HepG2 (cell line): Measurements from ENCODE around the gene PFDN2. TPM values are rescaled to one million over a fixed set of nuclear protein-coding genes. Genes with fewer than 3 reads are reported as not detected.

ENCODE experiments used
- ARID3A ChIP-seq: IDR thresholded peaks from 2 replicates; pipeline ENCODE4 v1.6.1; 2012; ENCODE audit warnings: low read depth, low read length, improper control_type of control experiment
- ATF2 ChIP-seq: sonication (generic); formaldehyde crosslinking; IDR thresholded peaks from 2 replicates; pipeline ENCODE4 v1.4.0; 2020; ENCODE audit warnings: missing genetic modification reagents
- EEA1 ChIP-seq: sonication (generic); formaldehyde crosslinking; IDR thresholded peaks from 2 replicates; pipeline ENCODE4 v1.5.1; 2020; ENCODE audit warnings: mild to moderate bottlenecking, missing genetic modification reagents, borderline replicate concordance
- FOXK1 ChIP-seq: sonication (generic); formaldehyde crosslinking; IDR thresholded peaks from 2 replicates; pipeline ENCODE4 v1.4.0; 2020; ENCODE audit warnings: low read depth, missing genetic modification reagents, borderline replicate concordance
- FOXO1 ChIP-seq: sonication (generic); formaldehyde crosslinking; IDR thresholded peaks from 2 replicates; pipeline ENCODE4 v1.4.0; 2020; ENCODE audit warnings: missing genetic modification reagents
- MLLT10 ChIP-seq: sonication (generic); formaldehyde crosslinking; IDR thresholded peaks from 2 replicates; pipeline ENCODE4 v1.4.0; 2020; ENCODE audit warnings: missing genetic modification reagents
- NFIC ChIP-seq: IDR thresholded peaks from 2 replicates; pipeline ENCODE4 v1.6.1; 2012; ENCODE audit warnings: mild to moderate bottlenecking, low read length, inconsistent platforms
- SIN3A ChIP-seq: IDR thresholded peaks from 2 replicates; pipeline ENCODE4 v1.6.1; 2011; ENCODE audit warnings: low read depth, mild to moderate bottlenecking, control low read depth, low read length, borderline replicate concordance
- SNRNP70 ChIP-seq: fragments of 200-400 bp; formaldehyde crosslinking; IDR thresholded peaks from 2 replicates; pipeline ENCODE4 v1.6.1; 2017; ENCODE audit warnings: mild to moderate bottlenecking, low read depth, low read length, moderate library complexity
- SRSF9 ChIP-seq: fragments of 200-400 bp; formaldehyde crosslinking; IDR thresholded peaks from 2 replicates; pipeline ENCODE4 v1.6.1; 2018; ENCODE audit warnings: borderline replicate concordance, mild to moderate bottlenecking, low read depth, low read length; ENCODE audit not compliant: insufficient read depth, poor library complexity, severe bottlenecking
- TBX2 ChIP-seq: sonication (generic); formaldehyde crosslinking; IDR thresholded peaks from 2 replicates; pipeline ENCODE4 v1.5.0; 2020; ENCODE audit warnings: missing genetic modification reagents, mild to moderate bottlenecking, borderline replicate concordance
- ZNF282 ChIP-seq: fragments of 450-650 bp; IDR thresholded peaks from 2 replicates; pipeline ENCODE4 v1.6.1; 2018; ENCODE audit not compliant: partially characterized antibody
- ZNF512 ChIP-seq: sonication (generic); formaldehyde crosslinking; IDR thresholded peaks from 2 replicates; pipeline ENCODE4 v1.4.0; 2020; ENCODE audit warnings: mild to moderate bottlenecking, missing genetic modification reagents
- ZNF672 ChIP-seq: sonication (generic); formaldehyde crosslinking; IDR thresholded peaks from 2 replicates; pipeline ENCODE4 v1.8.1; 2022; ENCODE audit warnings: missing genetic modification reagents
- ZNF678 ChIP-seq: sonication (generic); formaldehyde crosslinking; IDR thresholded peaks from 2 replicates; pipeline ENCODE4 v1.4.0; 2020; ENCODE audit warnings: mild to moderate bottlenecking, missing genetic modification reagents
- ZNF709 ChIP-seq: sonication (generic); formaldehyde crosslinking; IDR thresholded peaks from 2 replicates; pipeline ENCODE4 v1.5.0; 2020; ENCODE audit warnings: mild to moderate bottlenecking, missing genetic modification reagents
- ZNF713 ChIP-seq: sonication (generic); formaldehyde crosslinking; IDR thresholded peaks from 2 replicates; pipeline ENCODE4 v1.4.0; 2020; ENCODE audit warnings: mild to moderate bottlenecking, missing genetic modification reagents
- ZNF788 ChIP-seq: sonication (generic); formaldehyde crosslinking; IDR thresholded peaks from 2 replicates; pipeline ENCODE4 v1.5.0; 2020; ENCODE audit warnings: mild to moderate bottlenecking, missing genetic modification reagents, borderline replicate concordance
- polyA plus RNA-seq, 8 experiments: library from polyadenylated mRNA; depleted of rRNA in 3 of 8; stranded (reverse) in 7 of 8; unstranded in 1 of 8; fragments of >200 nt; fragmentation: Illumina TruSeq in 4 of 8; extraction: Trizol in 4 of 8; gene quantifications; 2 replicates each; pipeline versions ENCODE4 v1.2.1 to v1.2.3, GENCODE V29; 2011 to 2016; ENCODE audit warnings: low read depth in 4 of 8, missing spikeins in 1 of 8, mixed read lengths in 1 of 8; ENCODE audit not compliant: insufficient read depth in 1 of 8
- total RNA-seq, 5 experiments: library from RNA; depleted of rRNA; stranded (reverse); fragments of >200 nt; fragmentation: Illumina TruSeq; extraction: Trizol; gene quantifications; 2 replicates each; pipeline ENCODE4 v1.2.3, GENCODE V29; 2016; ENCODE audit warnings: low read depth in 1 of 5
- TF ChIP-seq, protein P1 (sequence below): sonication (generic); formaldehyde crosslinking; IDR thresholded peaks from 2 replicates; pipeline ENCODE4 v1.9.0; 2021; ENCODE audit warnings: missing genetic modification reagents, borderline replicate concordance
- TF ChIP-seq, protein P2 (sequence below): sonication (generic); formaldehyde crosslinking; IDR thresholded peaks from 2 replicates; pipeline ENCODE4 v1.4.0; 2020; ENCODE audit warnings: mild to moderate bottlenecking, missing genetic modification reagents

Gene PFDN2
- total and polyA plus RNA-seq, 2 of the 13 experiments (the other 11 are each of a cell fraction or from before 2014, with no cell fraction given), result 62.6 to 63.6 TPM

DNA sequence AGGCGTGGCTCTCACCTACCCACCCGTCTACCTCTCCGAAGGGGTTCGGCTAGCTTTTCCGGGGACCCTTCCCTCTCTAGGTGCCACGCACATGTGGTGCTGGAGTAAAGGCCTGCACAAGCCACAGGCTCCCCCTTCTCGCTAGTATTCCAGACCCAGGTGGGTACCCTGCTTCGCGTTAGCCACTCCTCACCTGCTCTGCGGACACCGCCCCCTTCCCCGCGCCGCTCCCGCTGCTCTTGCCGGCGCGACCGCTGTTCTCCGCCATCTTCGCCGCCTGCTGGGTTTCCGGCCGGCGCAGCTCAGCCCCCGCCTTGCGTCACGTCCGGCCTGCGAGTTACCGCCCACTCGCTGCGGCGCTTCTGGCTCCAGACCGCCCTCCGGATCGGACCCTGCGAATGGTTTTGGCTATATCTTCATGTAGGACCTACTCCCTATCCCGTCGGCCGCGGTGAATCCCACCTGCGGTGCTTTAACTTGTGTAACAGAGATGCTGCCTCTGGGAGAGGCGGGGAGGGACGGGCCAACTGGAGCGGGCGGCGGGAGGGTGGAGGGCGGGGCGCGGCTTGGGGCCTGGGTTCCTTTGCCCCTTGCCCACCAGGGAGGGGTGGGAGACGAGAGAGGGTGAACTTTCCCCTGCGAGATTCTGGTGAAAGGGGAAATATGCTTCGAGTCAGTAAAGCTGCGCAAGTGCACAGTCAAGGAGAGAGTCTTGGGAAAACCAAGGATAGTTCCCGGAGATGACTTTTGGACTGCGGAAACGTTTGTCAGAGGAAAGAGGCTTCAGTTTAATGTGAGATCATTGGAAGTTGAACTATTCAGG is at the start of gene PFDN2, which contains the start of gene NIT1 (continued):
- TF ChIP-seq ZNF282 (no peak), SIN3A (peak; percentile 43; the same call in 1 of the 2 replicates), ZNF788 (CRISPR knock-in tag) (peak; percentile 86; the same call in 1 of the 2 replicates), SRSF9 (no peak), NFIC (no peak), ZNF713 (CRISPR knock-in tag) (no peak), ARID3A (0 out of 2 replicates have a peak, but pooled peaks have one; percentile 22), ATF2 (CRISPR knock-in tag) (no peak), FOXO1 (CRISPR knock-in tag) (0 out of 2 replicates have a peak, but pooled peaks have one; percentile 29), ZNF709 (CRISPR knock-in tag) (no peak), SNRNP70 (no peak), MLLT10 (CRISPR knock-in tag) (no peak), EEA1 (CRISPR knock-in tag) (no peak), FOXK1 (CRISPR knock-in tag) (peak; percentile 14; the same call in 1 of the 2 replicates), ZNF672 (CRISPR knock-in tag) (no peak), ZNF678 (CRISPR knock-in tag) (0 out of 2 replicates have a peak, but pooled peaks have one; percentile 18), TBX2 (CRISPR knock-in tag) (peak; percentile 66; the same call in 1 of the 2 replicates), ZNF512 (CRISPR knock-in tag) (no peak)
- TF ChIP-seq, protein P1, sequence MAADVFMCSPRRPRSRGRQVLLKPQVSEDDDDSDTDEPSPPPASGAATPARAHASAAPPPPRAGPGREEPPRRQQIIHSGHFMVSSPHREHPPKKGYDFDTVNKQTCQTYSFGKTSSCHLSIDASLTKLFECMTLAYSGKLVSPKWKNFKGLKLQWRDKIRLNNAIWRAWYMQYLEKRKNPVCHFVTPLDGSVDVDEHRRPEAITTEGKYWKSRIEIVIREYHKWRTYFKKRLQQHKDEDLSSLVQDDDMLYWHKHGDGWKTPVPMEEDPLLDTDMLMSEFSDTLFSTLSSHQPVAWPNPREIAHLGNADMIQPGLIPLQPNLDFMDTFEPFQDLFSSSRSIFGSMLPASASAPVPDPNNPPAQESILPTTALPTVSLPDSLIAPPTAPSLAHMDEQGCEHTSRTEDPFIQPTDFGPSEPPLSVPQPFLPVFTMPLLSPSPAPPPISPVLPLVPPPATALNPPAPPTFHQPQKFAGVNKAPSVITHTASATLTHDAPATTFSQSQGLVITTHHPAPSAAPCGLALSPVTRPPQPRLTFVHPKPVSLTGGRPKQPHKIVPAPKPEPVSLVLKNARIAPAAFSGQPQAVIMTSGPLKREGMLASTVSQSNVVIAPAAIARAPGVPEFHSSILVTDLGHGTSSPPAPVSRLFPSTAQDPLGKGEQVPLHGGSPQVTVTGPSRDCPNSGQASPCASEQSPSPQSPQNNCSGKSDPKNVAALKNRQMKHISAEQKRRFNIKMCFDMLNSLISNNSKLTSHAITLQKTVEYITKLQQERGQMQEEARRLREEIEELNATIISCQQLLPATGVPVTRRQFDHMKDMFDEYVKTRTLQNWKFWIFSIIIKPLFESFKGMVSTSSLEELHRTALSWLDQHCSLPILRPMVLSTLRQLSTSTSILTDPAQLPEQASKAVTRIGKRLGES (CRISPR knock-in tag), result no peak
- TF ChIP-seq, protein P2, sequence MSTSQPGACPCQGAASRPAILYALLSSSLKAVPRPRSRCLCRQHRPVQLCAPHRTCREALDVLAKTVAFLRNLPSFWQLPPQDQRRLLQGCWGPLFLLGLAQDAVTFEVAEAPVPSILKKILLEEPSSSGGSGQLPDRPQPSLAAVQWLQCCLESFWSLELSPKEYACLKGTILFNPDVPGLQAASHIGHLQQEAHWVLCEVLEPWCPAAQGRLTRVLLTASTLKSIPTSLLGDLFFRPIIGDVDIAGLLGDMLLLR (CRISPR knock-in tag), result no peak
